Upper lobe of left lung (tissue), 4 donors: ENCODE measurements around the gene RBFOX2.

Source experiments
- CTCF ChIP-seq, 6 experiments: fragments of 450-650 bp in 4 of 6; fragments of 200-600 bp in 2 of 6; sonication (generic) in 2 of 6; IDR thresholded peaks; one replicate each; pipeline ENCODE4 v1.5.1; 2016 to 2019; ENCODE audit warnings: antibody characterized with exemption in 6 of 6
- POLR2A ChIP-seq, 4 donors: fragments of 450-650 bp; IDR thresholded peaks; one replicate each; pipeline ENCODE4 v1.5.1; 2016 to 2017; ENCODE audit warnings: antibody characterized with exemption in 4 of 4, mild to moderate bottlenecking in 2 of 4
- POLR2AphosphoS5 ChIP-seq, 2 donors: sonication (generic); formaldehyde crosslinking; IDR thresholded peaks; one replicate each; pipeline ENCODE4 v1.5.1; 2017; ENCODE audit warnings: antibody characterized with exemption in 2 of 2

- TF ChIP-seq POLR2A (IDR thresholded peaks at IDR 0.05) (no peak), CTCF (IDR thresholded peaks at IDR 0.05) (no peak), POLR2AphosphoS5 (IDR thresholded peaks at IDR 0.05) (no peak)
Observed at GRCh38 chr22:35886309-35886708, 142.3 kb downstream of the RBFOX2 start.
